NCI-H524 treated with DMSO at 0.1 percent for 48 hours (cell line): ENCODE measurements around the gene CEACAM19.
"Not testable (repeated sequence)": the region's sequence is repeated elsewhere in the genome, so short reads cannot be mapped to it uniquely, and the experiment has no call there.

Experiments used
- DNase-seq: peaks from one replicate; lab custom pipeline; 2025; lab: John Stamatoyannopoulos, UW

Gene CEACAM19

GRCh38 chr19:44645407-44646048 is 25.8 kb upstream of the CEACAM19 start:
- DNase-seq = no peak

GRCh38 chr19:44646049-44646416 is 25.2 kb upstream of the CEACAM19 start:
- no peak for DNase-seq

GRCh38 chr19:44647144-44647543 is 24.1 kb upstream of the CEACAM19 start:
- no peak for DNase-seq

- DNase-seq = no peak
Observed at GRCh38 chr19:44648631-44649251, 22.5 kb upstream of the CEACAM19 start.

GRCh38 chr19:44649578-44650145 is 21.6 kb upstream of the CEACAM19 start:
- no peak for DNase-seq

- DNase-seq = no peak
Observed at GRCh38 chr19:44653343-44653742, 17.9 kb upstream of the CEACAM19 start.

GRCh38 chr19:44653977-44654774 is 17.1 kb upstream of the CEACAM19 start:
- no peak for DNase-seq

- peak; percentile 11 for DNase-seq
Observed at GRCh38 chr19:44657211-44657921, 13.9 kb upstream of the CEACAM19 start.

- DNase-seq = no peak
Observed at GRCh38 chr19:44658069-44658733, 13.1 kb upstream of the CEACAM19 start.

- DNase-seq = no peak
Observed at GRCh38 chr19:44660081-44660480, 11.2 kb upstream of the CEACAM19 start.

GRCh38 chr19:44661205-44661604 is 10.1 kb upstream of the CEACAM19 start:
- no peak for DNase-seq

- no peak for DNase-seq
Observed at GRCh38 chr19:44661904-44662303, 9.4 kb upstream of the CEACAM19 start.

- no peak for DNase-seq
Observed at GRCh38 chr19:44662691-44663385, 8.4 kb upstream of the CEACAM19 start.

- no peak for DNase-seq
Observed at GRCh38 chr19:44663996-44664395, 7.3 kb upstream of the CEACAM19 start.

- DNase-seq = no peak
Observed at GRCh38 chr19:44664976-44665375, 6.3 kb upstream of the CEACAM19 start.

GRCh38 chr19:44666852-44667556 is 4.3 kb upstream of the CEACAM19 start:
- DNase-seq = no peak

GRCh38 chr19:44668985-44669764 is 2.1 kb upstream of the CEACAM19 start:
- no peak for DNase-seq

- DNase-seq = not testable (repeated sequence)
Observed at GRCh38 chr19:44670027-44670426, 1.3 kb upstream of the CEACAM19 start.

- DNase-seq = no peak
Observed at GRCh38 chr19:44672226-44672625, 944 bp downstream of the CEACAM19 start.

- DNase-seq = no peak
Observed at GRCh38 chr19:44673510-44673909, 2.2 kb downstream of the CEACAM19 start.
